Renal cortex interstitium (tissue), 15 donors: ENCODE data around the gene TBC1D22B. TPM values are rescaled to one million over a fixed set of nuclear protein-coding genes. Genes with fewer than 3 reads are reported as not detected.
A peak's percentile ranks its signal among the peaks of the same experiment; 100 is the strongest.

ENCODE experiments used
- DNase-seq, 11 donors: peaks; one replicate each; pipeline ENCODE4 v3.0.0-alpha.2; 2013; ENCODE audit warnings: low read depth in 9 of 11, low spot score in 4 of 11; ENCODE audit errors: extremely low read depth in 1 of 11
- long read RNA-seq, 16 experiments: transcript quantifications; one replicate each; lab custom pipeline, GENCODE V29; 2026
- polyA plus RNA-seq, 3 donors: library from polyadenylated mRNA; unstranded; fragments of 120-200 nt; gene quantifications; one replicate each; pipeline ENCODE4 v1.2.1, GENCODE V29; 2013; ENCODE audit not compliant: insufficient read length in 3 of 3

The TBC1D22B gene
- polyA plus RNA-seq = 10 to 100 TPM; 13.4 to 14.4 (median 14.0) TPM
- long read RNA-seq, donor 1 = 0 reads
- long read RNA-seq, donor 2, partial matches to known transcripts = 0 of 1 reads
- long read RNA-seq, donor 2, other reads (novel, unspliced or antisense) = 0 of 1 reads
- long read RNA-seq, donor 3, transcript TBC1D22B-201 (13 exons, 3,462 nt) = major isoform, 5 of 5 reads
- long read RNA-seq, donor 3, partial matches to known transcripts = 0 of 5 reads
- long read RNA-seq, donor 3, other reads (novel, unspliced or antisense) = 0 of 5 reads
- long read RNA-seq, donor 4, partial matches to known transcripts = 0 of 1 reads
- long read RNA-seq, donor 4, other reads (novel, unspliced or antisense) = 0 of 1 reads
- long read RNA-seq, donor 5 = 0 reads
- long read RNA-seq, donor 6 = 0 reads
- long read RNA-seq, donor 7, partial matches to known transcripts = 0 of 2 reads
- long read RNA-seq, donor 7, other reads (novel, unspliced or antisense) = 0 of 2 reads
- long read RNA-seq, donor 8 = 0 reads
- long read RNA-seq, donor 9, partial matches to known transcripts = 0 of 3 reads
- long read RNA-seq, donor 9, other reads (novel, unspliced or antisense) = 0 of 3 reads
- long read RNA-seq, donor 10, partial matches to known transcripts = 0 of 3 reads
- long read RNA-seq, donor 10, other reads (novel, unspliced or antisense) = 0 of 3 reads
- long read RNA-seq, donor 11, partial matches to known transcripts = 0 of 1 reads
- long read RNA-seq, donor 11, other reads (novel, unspliced or antisense) = 0 of 1 reads
- long read RNA-seq, donor 12 = 0 reads
- long read RNA-seq, donor 13 = 0 reads
- long read RNA-seq, donor 14 = 0 reads
- long read RNA-seq, donor 15 = 0 reads
- long read RNA-seq, donor 16, partial matches to known transcripts = 0 of 3 reads
- long read RNA-seq, donor 16, other reads (novel, unspliced or antisense) = 0 of 3 reads

- peak; percentile 83 to 96 (median 91) for DNase-seq
Observed at GRCh38 chr6:37257634-37258404, at the start of gene TBC1D22B, which contains the start of gene TMEM217. TBC1D22B (plus strand) TSS chr6:37257772; CDS start chr6:37257918, 146 bp downstream. TMEM217 (minus strand) TSS chr6:37258144; CDS start chr6:37219030, 39,114 bp downstream.

GRCh38 chr6:37207903-37208456 lies 49.6 kb upstream of the TBC1D22B start:
- peak in 1 of 11 donors; percentile 34 for DNase-seq

GRCh38 chr6:37208793-37209192 lies 48.8 kb upstream of the TBC1D22B start:
- DNase-seq = no peak

- DNase-seq = no peak
Observed at GRCh38 chr6:37209461-37210205, 47.9 kb upstream of the TBC1D22B start.

- peak; percentile 69 to 88 (median 80) for DNase-seq
Observed at GRCh38 chr6:37210313-37210968, 47.1 kb upstream of the TBC1D22B start.

- DNase-seq = no peak
Observed at GRCh38 chr6:37212268-37212667, 45.3 kb upstream of the TBC1D22B start.

GRCh38 chr6:37218061-37218460 lies 39.5 kb upstream of the TBC1D22B start:
- no peak for DNase-seq

GRCh38 chr6:37218511-37218910 lies 39.1 kb upstream of the TBC1D22B start:
- DNase-seq = no peak

GRCh38 chr6:37221585-37222124 lies 35.9 kb upstream of the TBC1D22B start:
- no peak for DNase-seq

- peak; percentile 68 to 89 (median 80) for DNase-seq
Observed at GRCh38 chr6:37222125-37222967, 35.2 kb upstream of the TBC1D22B start.

GRCh38 chr6:37222992-37223391 lies 34.6 kb upstream of the TBC1D22B start:
- DNase-seq = no peak

GRCh38 chr6:37225350-37226169 lies 32.0 kb upstream of the TBC1D22B start:
- no peak for DNase-seq

- DNase-seq = no peak
Observed at GRCh38 chr6:37230104-37230503, 27.5 kb upstream of the TBC1D22B start.

GRCh38 chr6:37232430-37233017 lies 25.0 kb upstream of the TBC1D22B start:
- DNase-seq = no peak

GRCh38 chr6:37233541-37233940 lies 24.0 kb upstream of the TBC1D22B start:
- DNase-seq = no peak
